NCI-H526 treated with DMSO at 0.1 percent for 48 hours (cell line): ENCODE data around the gene RAD23B.

ENCODE experiments used
- DNase-seq: peaks from one replicate; lab custom pipeline; 2025; lab: John Stamatoyannopoulos, UW

RAD23B gene

DNA sequence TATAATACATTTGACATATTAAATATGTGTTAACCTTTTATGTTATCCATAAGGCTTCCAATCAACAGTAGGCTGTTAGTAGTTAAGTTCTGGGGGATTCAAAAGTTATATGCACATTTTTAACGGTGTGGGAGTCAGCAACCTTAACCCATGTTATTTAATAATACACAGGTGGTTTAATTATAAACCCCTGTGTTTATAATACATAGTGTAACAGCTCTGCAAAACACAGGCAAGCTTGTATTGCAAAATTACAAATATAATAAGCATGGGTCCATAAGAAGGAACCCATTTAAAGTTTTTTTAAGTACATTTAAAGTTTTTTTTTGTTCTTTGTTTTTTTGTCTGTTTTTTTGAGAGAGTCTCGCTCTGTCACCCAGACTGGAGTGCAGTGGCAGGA, 14.5 kb upstream of the RAD23B start:
- no peak for DNase-seq

DNA sequence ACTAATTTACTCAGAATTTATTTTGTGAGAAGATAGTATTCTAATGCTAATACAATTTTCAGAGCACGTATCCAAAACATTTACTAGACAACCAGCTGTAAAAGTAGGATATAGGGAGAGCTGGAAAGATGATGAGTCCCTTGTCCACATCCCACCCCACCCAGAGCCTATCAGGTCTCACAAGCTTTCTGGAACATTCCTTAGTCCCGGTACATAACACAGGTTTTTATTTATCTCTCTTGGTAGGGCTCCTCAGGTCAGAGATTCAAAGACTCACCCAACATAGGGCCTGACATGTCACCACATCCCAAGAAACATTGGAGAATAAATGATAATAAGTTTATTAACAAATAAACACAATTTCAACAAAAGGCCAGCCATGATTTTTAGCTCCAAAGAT, 13.8 kb upstream of the RAD23B start:
- DNase-seq = no peak

DNA sequence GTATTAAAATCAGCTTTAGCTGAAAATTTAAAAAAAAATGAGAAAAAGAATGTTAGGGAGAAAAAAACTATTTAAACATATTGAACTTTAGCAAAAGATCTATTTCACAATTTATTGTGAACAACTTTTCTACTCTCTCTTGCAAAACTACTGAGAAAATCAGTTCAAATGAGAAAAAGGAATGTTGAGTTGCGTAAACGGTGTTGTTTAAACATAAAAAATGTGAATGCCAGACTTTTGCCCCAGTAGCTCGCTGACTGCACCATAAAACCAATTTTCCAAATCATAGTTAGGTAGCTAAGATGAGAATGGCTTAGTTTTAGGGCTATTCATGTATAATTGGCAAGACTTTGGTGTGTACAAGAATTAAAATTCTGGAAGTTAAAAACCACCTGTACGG, 13.4 kb upstream of the RAD23B start:
- no peak for DNase-seq

DNA sequence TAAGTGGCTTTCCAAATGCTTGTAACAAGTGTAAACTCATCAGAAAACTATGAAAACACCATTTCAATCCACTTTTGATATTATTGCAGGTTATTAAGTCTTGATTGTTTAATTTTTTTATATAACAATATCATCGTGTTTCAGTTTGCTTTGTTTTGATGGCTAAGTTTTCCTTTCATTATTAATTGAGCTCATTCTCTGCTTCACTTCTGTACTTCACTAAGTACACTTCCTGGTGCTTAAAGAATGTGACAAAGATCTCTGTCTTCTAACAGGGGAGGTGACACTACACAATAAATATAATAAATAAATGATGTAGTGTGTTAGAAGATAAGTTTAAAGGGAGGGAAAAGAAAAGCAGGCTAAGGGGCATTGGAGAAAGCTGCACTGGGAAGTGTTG, 13.0 kb upstream of the RAD23B start:
- DNase-seq = no peak

DNA sequence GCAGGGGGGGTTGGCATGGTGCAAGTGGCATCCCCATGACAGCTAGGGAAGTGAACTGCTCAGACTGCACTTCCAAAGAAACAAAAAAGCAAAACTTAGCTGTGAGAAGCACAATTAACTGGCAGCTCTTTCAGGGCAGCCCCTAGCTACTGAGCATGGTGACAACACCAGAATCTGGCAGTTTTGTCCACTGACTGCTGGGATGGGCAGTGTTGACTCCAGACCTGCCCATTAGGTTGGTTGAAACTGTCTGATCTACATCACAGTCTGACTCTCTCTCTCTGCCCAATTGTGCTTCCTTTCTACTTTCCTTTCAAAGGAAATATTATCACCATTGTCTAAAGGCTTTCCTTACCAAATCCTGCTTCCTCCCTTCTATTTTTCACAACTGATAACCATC, 12.5 kb upstream of the RAD23B start:
- DNase-seq = no peak

DNA sequence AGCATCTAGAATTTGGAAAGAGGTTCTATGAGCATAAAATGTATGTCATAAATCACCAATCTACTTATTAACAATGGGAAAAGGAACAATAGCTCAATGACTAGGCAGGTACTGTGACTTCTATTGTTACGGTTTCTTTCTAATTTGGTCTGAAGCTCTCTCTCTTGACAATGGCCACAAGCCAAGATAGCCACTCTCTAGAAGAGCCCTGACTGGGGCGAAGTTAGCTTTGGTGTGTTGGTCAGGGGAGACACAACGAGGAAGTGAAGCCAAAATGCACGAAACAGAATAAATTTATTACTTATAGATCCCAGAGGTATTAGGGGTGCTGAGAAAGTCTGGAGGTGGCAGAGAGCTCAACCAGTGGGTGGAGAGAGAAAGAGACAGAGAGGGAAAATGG, 9.4 kb upstream of the RAD23B start:
- no peak for DNase-seq

DNA sequence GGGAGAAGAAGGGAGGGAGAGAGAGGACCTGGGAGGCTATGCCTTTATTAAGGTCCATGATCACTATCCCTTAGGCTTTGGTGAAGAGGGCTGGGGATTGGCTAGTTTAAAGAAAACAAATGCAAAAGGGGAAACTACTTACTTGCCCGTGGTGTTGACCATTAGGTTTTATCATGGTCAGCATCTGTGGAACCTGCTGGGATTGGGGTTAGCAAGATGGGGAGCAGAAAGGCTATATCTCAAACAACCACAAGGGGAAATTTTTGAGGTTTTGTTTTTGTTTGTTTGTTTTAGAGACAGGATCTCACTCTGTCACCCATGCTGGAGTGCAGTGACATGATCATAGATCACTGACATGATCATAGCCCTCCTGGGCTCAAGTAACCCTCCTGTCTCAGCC, 9.0 kb upstream of the RAD23B start:
- DNase-seq = no peak

DNA sequence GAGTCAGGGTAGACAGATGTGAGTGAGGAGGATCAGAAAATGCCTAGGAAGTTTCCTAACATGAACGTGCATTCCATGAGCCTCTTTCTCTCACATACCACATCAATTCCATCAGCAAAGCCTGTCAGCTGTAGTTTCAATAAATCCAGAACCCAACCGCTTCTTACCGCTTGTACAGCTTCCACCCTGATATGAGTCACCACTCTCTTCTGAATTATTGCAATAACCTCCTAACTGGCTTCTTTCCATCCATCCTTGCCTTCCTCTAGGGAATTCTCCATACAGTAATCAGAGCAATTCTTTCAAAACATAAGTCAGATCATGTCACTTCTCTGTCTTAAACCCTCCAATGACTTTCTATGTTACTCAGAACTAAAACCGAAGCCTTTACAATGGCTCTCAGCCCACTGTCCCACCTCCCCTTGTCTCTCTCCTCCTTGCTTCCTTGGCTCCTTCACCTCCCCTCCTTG, 8.1 kb upstream of the RAD23B start:
- no peak for DNase-seq

DNA sequence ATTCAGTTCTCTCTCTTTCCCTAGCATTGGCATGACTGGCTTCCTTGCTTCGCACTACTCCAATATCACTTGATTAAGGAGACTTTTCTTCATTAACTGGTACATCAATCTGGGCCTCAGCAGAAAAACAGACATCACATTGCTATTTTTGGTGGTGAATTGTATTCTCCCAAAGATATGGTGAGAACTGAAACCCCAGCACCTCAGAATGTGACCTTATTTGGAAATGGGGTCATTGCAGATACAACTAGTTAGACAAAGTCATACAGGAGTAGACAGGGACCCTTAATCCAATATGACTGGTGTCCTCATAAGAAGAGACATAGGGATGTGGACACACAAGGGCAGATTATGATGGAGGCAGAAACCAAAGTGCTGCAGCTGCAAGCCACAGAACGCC, 7.5 kb upstream of the RAD23B start:
- no peak for DNase-seq

DNA sequence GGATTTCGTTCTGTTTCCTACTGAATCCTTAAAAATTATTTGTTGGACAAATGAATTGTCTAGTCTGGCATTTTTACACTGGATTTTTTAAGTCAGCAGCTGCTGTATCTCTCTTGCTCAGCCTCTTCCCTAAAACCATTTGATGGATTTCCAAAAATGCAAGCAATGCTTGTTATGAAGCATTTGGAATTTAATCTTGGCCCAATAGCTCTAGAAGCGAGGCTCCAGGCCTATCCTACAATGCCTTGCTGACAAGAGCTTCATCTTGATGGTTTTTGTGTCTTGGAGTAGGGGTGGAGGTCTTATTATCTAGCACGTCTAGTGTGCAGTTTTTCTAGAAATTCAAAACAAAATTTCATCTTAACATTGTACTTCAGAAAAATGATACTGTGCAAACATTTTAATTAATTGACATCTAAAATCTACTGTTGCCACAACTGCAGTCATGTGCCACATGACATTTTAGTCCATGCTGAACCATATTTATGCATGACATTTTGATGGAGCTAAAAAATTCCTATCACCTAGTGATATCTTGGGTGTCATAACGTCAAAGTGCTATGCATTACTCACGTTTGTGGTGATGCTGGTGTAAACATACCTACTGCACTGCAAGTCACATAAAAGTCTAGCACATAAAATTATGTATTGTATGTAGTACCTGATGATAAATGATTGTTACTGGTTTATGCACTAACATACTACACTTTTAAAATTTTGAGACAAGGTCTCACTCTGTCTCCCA, 5.9 kb upstream of the RAD23B start:
- DNase-seq = no peak

DNA sequence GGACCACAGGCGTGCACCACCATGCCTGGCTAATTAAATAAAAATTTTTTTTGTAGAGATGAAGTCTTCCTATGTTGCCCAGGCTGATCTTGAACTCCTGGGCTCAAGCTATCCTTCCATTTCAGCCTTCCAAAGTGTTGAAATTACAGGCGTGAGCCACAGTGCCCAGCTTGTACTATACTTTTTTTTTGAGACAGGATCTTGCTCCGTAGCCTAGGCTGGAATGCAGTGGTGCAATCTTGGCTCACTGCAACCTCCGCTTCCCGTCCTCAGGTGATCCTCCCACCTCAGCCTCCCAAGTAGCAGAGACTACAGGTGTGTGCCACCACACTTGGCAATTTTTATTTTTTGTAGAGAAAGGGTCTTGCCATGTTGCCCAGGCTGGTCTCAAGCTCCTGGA, 5.3 kb upstream of the RAD23B start:
- no peak for DNase-seq

DNA sequence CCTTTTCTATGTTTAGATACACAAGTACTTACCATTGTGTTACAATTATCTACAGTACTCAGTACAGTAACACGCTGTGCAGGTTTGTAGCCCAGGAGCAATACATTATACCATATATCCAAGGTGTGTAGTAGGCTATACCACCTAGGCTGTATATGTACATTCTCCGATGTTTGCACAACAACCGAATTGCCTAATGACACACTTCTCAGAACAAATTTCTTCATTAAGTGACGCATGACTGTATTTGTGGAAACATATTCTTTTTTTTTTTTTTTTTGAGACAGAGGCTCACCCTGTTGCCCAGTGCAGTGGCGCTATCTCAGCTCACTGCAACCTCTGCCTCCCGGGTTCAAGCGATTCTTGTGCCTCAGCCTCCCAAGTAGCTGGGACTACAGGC, 4.0 kb upstream of the RAD23B start:
- no peak for DNase-seq

DNA sequence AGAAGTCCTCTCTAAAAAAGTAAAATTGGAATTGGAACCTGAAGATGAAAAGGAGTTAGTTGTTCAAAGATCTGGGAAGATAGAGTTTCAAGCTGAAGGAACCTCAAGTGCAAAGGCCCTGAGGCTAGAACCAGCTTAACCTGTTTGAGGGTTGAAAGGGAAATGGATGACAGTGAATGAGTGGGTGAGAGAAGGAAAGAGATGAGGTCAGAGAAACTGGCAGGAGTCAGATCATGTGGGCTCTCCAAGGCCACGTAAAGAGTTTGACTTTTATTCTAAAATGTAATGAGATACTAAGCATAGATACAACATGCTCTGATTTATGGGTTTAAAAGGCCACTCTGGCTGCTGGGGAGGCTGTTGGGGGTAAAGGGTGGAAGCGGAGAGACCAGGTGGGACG, 2.5 kb upstream of the RAD23B start:
- no peak for DNase-seq

DNA sequence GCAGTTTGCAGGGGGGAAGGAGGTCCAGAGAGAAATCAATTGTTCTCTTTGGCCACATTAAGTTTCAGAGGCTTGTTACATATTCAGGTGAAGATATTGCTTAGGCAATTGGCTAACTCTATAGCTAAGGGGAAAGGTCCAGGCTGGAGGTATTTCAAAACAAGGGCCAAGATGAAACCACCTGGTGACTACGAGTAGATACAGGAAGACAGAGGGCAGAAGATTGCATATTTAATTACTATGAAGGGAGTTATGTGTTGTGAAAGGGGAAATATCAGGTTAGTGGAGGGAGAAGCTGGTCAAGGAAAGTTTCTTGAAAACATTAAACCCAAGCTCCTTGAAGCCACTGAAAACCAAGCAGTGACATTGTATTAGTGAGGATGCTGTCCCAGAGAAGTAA, 1.9 kb upstream of the RAD23B start:
- DNase-seq = no peak

DNA sequence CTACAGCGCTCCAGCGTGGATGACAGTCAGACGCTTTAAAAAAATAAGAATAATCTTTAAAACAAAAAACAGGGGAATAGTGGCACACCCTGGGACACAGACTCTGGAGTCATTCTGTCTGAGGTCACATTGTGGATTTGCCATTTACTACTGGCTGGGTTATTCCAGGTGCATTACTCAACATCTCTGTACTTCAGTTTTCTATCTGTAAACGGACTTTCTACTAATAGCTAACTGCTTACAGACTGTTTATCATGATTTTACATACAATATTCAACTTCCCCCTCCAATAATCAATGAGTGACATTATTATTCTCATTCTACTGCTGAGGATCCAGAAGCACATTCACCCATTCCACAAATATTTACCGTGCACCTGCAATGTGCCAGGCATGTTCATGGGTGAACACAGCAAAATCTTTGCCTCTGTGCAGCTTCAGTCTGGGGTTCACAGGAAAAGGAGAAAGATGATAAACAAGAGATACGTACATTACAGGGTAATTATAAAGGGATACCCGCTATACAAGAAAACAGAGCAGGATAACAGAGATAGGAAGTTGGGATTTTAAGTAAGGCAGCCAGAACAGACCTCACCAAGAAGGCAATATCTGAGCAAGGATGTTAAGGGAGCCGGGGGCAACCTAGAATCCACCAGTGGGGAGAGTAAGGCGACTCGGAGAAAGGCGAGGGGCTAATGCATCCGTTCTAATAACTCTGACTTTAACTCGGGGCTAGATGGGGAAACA, 984 bp upstream of the RAD23B start:
- no peak for DNase-seq

DNA sequence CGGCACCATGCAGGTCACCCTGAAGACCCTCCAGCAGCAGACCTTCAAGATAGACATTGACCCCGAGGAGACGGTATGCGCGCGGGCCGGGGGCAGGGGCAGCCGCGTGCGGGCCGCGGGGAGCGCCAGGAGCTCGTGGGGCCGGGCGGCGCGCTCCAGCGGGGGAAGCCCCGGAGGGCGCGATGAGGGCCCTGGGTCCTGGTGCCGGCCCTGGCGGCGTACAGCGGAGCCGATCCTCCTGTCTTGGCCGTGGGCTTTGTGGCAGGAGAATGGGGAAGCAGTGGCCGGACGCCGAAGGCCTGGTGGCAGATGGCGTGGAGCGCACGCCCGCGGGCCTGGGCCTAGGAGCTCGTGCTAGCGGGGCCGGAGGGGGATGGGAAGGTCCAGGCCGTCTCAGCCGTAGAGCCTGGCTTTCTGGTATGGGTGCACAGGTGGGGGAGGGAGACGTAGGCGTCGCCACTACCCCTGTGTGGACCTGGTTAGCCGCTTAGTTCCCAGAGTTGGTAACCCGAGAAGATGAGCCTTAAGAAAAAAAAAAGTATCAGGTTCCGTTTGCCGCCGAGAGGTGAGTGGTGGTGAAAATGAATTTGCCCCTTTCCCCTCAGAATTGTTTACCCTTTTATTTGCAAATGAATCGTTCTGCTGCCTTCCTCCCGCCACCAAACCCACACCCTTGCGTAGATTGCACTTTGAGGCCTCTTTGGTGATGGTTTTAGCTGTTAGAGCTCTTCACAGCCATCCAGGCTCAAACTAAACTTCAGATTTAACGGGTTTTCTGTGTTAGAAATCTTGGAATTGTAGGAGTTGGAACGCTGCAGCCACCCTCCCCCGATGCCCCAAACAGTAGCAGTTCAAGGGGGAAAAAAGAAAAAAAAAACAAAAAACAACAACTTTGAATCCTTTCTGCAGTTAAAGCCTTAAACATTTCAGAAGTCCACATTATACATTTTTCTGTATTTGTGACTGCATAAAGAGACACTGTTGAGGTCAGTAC, 841 bp downstream of the RAD23B start:
- peak; percentile 13 for DNase-seq

DNA sequence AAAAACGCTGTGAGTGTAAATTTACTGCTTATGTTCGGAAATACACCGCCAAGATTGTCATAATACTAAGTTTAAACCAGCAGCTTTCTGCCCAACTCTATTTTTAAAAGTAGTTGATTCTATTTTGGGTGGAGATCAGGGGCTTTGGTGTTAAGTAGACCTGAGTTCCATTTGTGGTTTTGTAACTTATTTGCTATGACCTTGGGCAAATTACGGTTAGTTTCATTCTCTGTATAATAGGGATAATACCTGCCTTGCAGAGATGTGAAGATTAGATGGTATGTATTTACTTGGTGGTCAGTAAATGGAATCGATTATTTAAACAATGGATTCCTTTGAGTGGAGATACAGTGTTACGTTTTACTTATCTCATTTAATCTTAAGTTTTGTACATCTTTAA, 1.6 kb downstream of the RAD23B start:
- DNase-seq = no peak

DNA sequence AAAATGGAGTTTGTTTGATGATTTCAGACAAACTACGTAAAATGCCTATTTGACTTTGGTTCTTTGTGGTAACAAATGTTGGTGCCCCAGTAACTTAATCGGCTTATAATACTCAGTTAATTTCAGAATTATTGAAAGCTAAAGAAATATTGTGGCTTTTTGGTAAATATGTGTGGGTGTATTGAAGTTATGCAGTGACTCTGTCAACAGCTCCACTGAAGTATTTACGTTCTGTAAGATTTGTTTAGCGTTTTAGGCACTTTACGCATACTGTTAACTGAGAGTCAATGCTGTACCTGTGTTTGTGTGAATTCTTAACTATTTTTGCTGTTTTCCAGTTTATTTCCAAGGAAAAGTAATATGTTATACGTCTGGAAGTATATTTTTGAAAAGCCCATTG, 2.2 kb downstream of the RAD23B start:
- no peak for DNase-seq

DNA sequence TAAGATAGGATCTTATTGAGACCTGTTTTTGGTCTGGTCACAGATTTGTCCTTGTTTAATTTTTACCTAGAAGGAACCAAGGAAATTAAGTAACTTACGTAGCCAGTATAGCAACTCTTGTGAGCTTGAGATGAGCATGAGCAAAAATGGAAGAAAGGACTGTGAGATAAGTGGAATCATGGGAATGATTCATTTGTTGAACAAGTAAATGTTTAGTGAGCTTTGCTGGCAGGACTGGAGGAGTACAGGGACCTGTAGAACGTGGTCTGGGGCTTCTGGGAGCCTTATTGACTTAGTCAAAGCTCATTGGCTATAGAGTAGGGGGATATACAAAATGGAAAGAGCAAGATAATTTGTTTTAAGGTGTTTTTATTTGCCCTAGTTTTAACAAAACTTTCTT, 3.0 kb downstream of the RAD23B start:
- DNase-seq = peak; percentile 17

DNA sequence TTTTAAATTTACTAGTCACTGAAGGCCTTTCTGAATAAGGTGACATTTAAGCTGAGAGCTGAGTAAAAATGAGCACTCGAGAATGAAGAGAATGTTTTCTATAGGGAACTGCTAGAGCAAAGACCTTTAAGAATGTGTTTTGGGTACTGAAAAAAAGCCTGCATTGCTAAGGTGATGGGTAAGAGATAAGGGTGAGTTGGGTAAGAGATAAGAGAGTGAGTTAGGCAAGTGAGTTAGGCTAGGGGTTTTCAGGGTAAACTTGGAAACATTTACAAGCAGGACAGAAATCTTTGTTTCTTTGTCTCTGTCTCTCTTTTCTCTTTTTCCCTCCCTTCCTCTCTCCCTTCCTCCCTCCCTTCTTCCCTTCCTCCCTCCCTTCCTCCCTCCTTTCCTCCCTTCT, 5.6 kb downstream of the RAD23B start:
- DNase-seq = no peak

DNA sequence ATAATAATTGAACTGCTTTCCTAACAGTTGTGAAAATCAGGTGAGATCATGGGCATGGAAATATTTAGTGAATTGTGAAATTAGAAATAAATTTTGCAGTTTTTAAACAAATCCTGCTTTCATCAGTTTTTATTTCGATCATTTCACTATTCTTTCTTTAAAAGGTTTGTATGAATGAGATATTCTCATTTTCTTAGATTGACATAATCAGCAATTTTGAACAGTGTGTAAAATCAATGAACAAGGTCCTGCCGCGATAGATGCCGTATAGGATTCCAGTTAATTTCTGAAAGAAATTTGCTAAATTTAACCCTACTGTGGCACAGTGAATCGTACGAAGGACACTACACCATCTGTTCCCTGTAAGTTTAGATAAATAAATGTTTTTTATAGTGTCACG, 7.5 kb downstream of the RAD23B start:
- no peak for DNase-seq

DNA sequence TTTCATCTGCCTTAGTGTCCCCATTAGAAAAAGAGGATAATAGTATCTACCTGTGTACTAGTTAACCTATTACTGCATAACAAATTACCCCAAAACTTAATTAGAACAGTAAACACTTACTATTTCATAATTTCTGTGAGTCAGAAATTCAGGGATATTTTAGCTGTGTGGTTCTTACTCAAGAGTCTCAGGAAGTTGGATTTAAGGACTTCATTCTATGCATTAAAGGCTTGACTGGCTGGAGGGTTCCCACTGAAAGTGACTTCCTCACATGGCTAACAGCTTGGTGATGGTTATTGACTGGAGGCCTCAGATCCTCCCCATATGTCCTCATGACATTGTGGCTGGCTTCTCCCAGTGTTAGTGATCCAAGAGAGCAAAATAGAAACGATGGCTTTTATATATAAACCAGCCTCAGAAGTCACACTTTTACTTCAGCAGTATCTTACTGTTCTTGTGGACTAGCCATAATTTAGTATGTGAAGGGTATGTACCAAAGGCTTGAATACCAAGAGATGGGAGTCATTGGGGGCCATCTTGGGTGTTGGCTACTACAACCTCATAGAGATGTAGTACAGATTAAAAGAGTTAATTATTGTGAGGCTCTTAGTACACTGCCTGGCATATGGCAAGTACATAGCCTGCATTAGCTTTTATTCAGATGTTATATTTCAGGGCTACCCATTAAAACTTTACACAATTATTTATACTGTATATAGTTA, 9.9 kb downstream of the RAD23B start:
- no peak for DNase-seq
